Measurements from ENCODE around the gene RPL35A. TPM values are rescaled to one million over a fixed set of nuclear protein-coding genes. Genes with fewer than 3 reads are reported as not detected.
"Not testable (repeated sequence)": the region's sequence is repeated elsewhere in the genome, so short reads cannot be mapped to it uniquely, and the experiment has no call there.

RPL35A gene
- total RNA-seq, 1 experiment from 2014 or later, result 1,880 TPM

DNA sequence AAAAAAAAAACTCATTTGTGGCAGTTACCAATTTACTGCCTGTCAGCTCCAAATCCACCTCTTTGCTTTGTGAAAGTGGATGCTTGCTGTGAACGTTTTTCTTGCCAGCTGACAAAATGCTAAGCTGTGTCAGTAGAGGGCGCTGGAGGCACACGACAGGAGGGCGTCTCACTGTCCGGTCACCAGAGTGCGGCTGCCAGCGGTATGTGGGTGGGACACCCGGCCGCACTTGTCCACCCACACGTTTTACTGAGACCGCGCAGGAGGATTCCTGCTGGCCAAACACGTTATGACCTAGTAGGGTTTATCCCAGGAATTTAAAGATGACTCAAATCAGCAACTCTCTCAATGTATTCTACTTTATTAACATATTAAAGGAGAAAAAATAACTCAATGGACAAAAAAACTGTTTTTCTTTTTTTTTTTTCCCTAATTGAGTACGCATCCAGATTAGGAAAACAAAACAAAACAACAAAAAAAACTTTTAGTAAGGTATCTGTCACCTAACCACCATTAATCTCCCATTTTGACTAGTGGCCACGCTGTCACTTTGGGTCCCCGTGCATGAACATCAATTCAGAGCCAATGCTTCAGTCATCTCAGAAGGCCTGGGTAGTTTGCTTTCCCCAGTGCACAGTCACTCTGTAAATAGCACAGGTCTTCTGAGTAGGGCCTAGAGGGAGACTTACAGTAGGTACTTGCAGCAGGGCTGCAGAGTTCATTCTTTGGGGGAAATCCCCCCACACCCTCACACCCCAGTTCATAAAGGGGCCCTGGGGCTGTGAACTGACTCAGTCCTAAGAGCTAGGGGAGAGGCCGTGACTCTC, 43.8 kb upstream of the RPL35A start:
- peak overlapping the region; percentile 52 for H3K4me2 ChIP-seq
- no peak overlapping the region for H2AFZ ChIP-seq
- H3K27me3 ChIP-seq (ENCODE audit: insufficient read depth, low read depth), result no peaks in the 10 kb centered on the region
- ChIA-PET POLR2A (ENCODE audit: unreplicated experiment) (no interaction called here), CTCF (interaction anchor here (0.6 to 2.4 kb wide), 5 partner anchors 17 to 191 kb away, joined by 3 to 9 read pairs (median 4); no protein-coding TSS in a partner anchor)
- intact Hi-C loops (cut with micrococcal nuclease; ENCODE audit: unreplicated experiment), result loop anchor here (1.0 to 5.0 kb wide), 5 partner anchors 37 to 183 kb away; partner anchors contain the start of gene LMLN
- H3K79me2 ChIP-seq (ENCODE audit: low read depth), result no peaks in the 10 kb centered on the region
- H3K9me2 ChIP-seq (ENCODE audit: insufficient read depth), result no peaks in the 10 kb centered on the region
- TF ChIP-seq, protein P1, sequence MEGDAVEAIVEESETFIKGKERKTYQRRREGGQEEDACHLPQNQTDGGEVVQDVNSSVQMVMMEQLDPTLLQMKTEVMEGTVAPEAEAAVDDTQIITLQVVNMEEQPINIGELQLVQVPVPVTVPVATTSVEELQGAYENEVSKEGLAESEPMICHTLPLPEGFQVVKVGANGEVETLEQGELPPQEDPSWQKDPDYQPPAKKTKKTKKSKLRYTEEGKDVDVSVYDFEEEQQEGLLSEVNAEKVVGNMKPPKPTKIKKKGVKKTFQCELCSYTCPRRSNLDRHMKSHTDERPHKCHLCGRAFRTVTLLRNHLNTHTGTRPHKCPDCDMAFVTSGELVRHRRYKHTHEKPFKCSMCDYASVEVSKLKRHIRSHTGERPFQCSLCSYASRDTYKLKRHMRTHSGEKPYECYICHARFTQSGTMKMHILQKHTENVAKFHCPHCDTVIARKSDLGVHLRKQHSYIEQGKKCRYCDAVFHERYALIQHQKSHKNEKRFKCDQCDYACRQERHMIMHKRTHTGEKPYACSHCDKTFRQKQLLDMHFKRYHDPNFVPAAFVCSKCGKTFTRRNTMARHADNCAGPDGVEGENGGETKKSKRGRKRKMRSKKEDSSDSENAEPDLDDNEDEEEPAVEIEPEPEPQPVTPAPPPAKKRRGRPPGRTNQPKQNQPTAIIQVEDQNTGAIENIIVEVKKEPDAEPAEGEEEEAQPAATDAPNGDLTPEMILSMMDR (conservative IDR thresholded peaks at IDR 0.05), result peak; percentile 100
- no peak for TF ChIP-seq EZH2 (IDR thresholded peaks at IDR 0.05; ENCODE audit: low read depth)
- H3K9me3 ChIP-seq (ENCODE audit: insufficient read depth, low read depth), result no peaks in the 10 kb centered on the region
- H3K4me1 ChIP-seq (replicated peaks; ENCODE audit: insufficient read depth), result peaks cover 18% of the 10 kb centered on the region
- H3K36me3 ChIP-seq (ENCODE audit: low read depth), result no peaks in the 10 kb centered on the region
- BruUV-seq (replicated peaks), result no TSS peak
- no peaks in the 10 kb centered on the region for H4K20me1 ChIP-seq (ENCODE audit: insufficient read depth)
- no peak overlapping the region; the same call in 1 of the 2 replicates for H3K4me3 ChIP-seq
- H3K27ac ChIP-seq, result peak overlapping the region; percentile 64
- H3F3A ChIP-seq (ENCODE audit: insufficient read depth, low read depth), result peaks cover 23% of the 10 kb centered on the region
- DNase-seq, result peak; percentile 96 to 97

DNA sequence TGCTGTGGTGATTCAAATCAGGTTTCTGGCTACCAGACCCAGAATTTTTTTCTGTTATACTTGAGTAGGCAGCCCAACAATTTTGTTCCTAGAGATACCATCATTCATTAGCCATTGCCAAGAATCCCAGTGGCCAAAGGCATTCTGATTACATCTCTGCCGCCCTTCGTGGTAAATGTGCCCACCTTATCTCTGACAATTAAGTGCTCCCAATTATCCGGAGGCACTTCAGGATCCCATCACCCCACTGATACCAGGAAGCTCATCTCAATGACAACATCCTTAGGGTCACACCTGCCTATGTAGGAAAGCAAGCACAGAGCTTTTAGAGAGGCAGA, 43.2 kb upstream of the RPL35A start:
- no TSS peak for BruUV-seq (replicated peaks)
- ChIA-PET POLR2A (ENCODE audit: unreplicated experiment) (no interaction called here), CTCF (interaction anchor here (0.8 kb wide), 1 partner anchor 15 kb away, joined by 4 read pairs; no protein-coding TSS in a partner anchor)
- intact Hi-C loops (cut with micrococcal nuclease; ENCODE audit: unreplicated experiment), result loop anchor here (1.0 to 5.0 kb wide), 5 partner anchors 36 to 182 kb away; partner anchors contain the start of gene LMLN
- no peaks in the 10 kb centered on the region for H4K20me1 ChIP-seq (ENCODE audit: insufficient read depth)
- H2AFZ ChIP-seq, result no peak overlapping the region
- H3K27me3 ChIP-seq (ENCODE audit: insufficient read depth, low read depth), result no peaks in the 10 kb centered on the region
- H3K4me3 ChIP-seq, result no peak overlapping the region
- no peaks in the 10 kb centered on the region for H3K9me2 ChIP-seq (ENCODE audit: insufficient read depth)
- H3K79me2 ChIP-seq (ENCODE audit: low read depth), result no peaks in the 10 kb centered on the region
- no peak for DNase-seq
- TF ChIP-seq, protein P1 (conservative IDR thresholded peaks at IDR 0.05), result no peak
- no peak for TF ChIP-seq EZH2 (IDR thresholded peaks at IDR 0.05; ENCODE audit: low read depth)
- peaks cover 23% of the 10 kb centered on the region for H3F3A ChIP-seq (ENCODE audit: insufficient read depth, low read depth)
- no peaks in the 10 kb centered on the region for H3K36me3 ChIP-seq (ENCODE audit: low read depth)
- peak overlapping the region; percentile 52 for H3K4me2 ChIP-seq
- H3K4me1 ChIP-seq (replicated peaks; ENCODE audit: insufficient read depth), result peaks cover 18% of the 10 kb centered on the region
- H3K27ac ChIP-seq, result peak overlapping the region; percentile 64
- H3K9me3 ChIP-seq (ENCODE audit: insufficient read depth, low read depth), result no peaks in the 10 kb centered on the region

DNA sequence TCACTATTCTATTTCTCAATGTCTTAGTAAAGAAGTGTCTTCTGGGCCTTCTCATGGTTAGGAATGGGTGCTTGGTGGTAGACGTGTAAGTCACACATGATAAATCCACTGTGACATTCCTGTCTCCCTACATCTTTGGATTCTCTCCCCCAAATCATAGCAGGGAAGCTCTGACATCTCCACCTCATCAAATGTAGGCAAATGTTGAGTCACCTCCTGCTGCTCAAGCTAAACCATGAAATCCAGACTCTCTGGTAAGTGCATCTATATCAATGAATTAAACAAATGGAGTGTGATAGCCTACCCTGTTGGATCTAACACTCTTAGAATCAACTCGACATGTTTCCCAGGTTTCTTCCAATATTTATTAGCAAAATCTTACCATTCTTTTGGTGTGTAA, 42.8 kb upstream of the RPL35A start:
- no peak overlapping the region for H2AFZ ChIP-seq
- ChIA-PET CTCF (interaction anchor here (0.8 kb wide), 1 partner anchor 16 kb away, joined by 4 read pairs; no protein-coding TSS in a partner anchor), POLR2A (ENCODE audit: unreplicated experiment) (no interaction called here)
- H3F3A ChIP-seq (ENCODE audit: insufficient read depth, low read depth), result peaks cover 23% of the 10 kb centered on the region
- H4K20me1 ChIP-seq (ENCODE audit: insufficient read depth), result no peaks in the 10 kb centered on the region
- H3K4me1 ChIP-seq (replicated peaks; ENCODE audit: insufficient read depth), result peaks cover 18% of the 10 kb centered on the region
- H3K36me3 ChIP-seq (ENCODE audit: low read depth), result no peaks in the 10 kb centered on the region
- peak overlapping the region; percentile 64; the same call in 1 of the 2 replicates for H3K27ac ChIP-seq
- no peak overlapping the region for H3K4me3 ChIP-seq
- no peaks in the 10 kb centered on the region for H3K9me2 ChIP-seq (ENCODE audit: insufficient read depth)
- no TSS peak for BruUV-seq (replicated peaks)
- intact Hi-C loops (cut with micrococcal nuclease; ENCODE audit: unreplicated experiment), result loop anchor here (2.0 to 5.0 kb wide), 3 partner anchors 125 to 182 kb away; no protein-coding TSS in a partner anchor
- H3K9me3 ChIP-seq (ENCODE audit: insufficient read depth, low read depth), result no peaks in the 10 kb centered on the region
- H3K79me2 ChIP-seq (ENCODE audit: low read depth), result no peaks in the 10 kb centered on the region
- no peaks in the 10 kb centered on the region for H3K27me3 ChIP-seq (ENCODE audit: insufficient read depth, low read depth)
- H3K4me2 ChIP-seq, result peak overlapping the region; percentile 52
- no peak for DNase-seq
- TF ChIP-seq EZH2 (IDR thresholded peaks at IDR 0.05; ENCODE audit: low read depth), result no peak
- TF ChIP-seq, protein P1 (conservative IDR thresholded peaks at IDR 0.05), result no peak

DNA sequence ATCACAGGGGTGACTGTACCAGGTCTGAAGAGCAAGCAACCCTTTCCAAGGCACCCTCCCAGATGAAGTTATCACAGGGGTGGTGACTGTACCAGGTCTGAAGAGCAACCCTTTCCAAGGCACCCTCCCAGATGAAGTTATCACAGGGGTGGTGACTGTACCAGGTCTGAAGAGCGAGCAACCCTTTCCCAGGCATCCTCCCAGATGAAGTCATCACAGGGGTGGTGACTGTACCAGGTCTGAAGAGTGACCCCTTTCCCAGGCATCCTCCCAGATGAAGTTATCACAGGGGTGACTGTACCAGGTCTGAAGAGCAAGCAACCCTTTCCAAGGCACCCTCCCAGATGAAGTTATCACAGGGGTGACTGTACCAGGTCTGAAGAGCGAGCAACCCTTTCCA, 41.4 kb upstream of the RPL35A start:
- POLR2A ChIA-PET (ENCODE audit: unreplicated experiment); H3K27me3 ChIP-seq (ENCODE audit: insufficient read depth, low read depth); H3K27ac ChIP-seq; H3K4me3 ChIP-seq; H3K9me2 ChIP-seq (ENCODE audit: insufficient read depth); CTCF ChIA-PET; H4K20me1 ChIP-seq (ENCODE audit: insufficient read depth); H3K4me2 ChIP-seq; H3K9me3 ChIP-seq (ENCODE audit: insufficient read depth, low read depth); H3K79me2 ChIP-seq (ENCODE audit: low read depth); BruUV-seq (replicated peaks); DNase-seq; H3K36me3 ChIP-seq (ENCODE audit: low read depth); H2AFZ ChIP-seq: not testable (repeated sequence)
- Histone ChIP-seq H3K4me1 (replicated peaks; ENCODE audit: insufficient read depth) (peaks cover 18% of the 10 kb centered on the region), H3F3A (ENCODE audit: insufficient read depth, low read depth) (peaks cover 23% of the 10 kb centered on the region)
- intact Hi-C loops (cut with micrococcal nuclease; ENCODE audit: unreplicated experiment), result loop anchor here (5.0 kb wide), 1 partner anchor 124 kb away; no protein-coding TSS in a partner anchor
